Mucosa of stomach (tissue), 1 donor: ENCODE data around the gene ALDH6A1.
"Not testable (repeated sequence)": the region's sequence is repeated elsewhere in the genome, so short reads cannot be mapped to it uniquely, and the experiment has no call there.

Experiments
- H3K27me3 ChIP-seq: one replicate; pipeline ENCODE4 v1.7.0; 2013; ENCODE audit warnings: mild to moderate bottlenecking, low read length; ENCODE audit not compliant: control insufficient read depth, insufficient read depth
- H3K36me3 ChIP-seq: one replicate; pipeline ENCODE4 v1.7.0; 2013; ENCODE audit warnings: low read length; ENCODE audit not compliant: control insufficient read depth, insufficient read depth
- H3K4me1 ChIP-seq: one replicate; pipeline ENCODE4 v1.7.0; 2013; ENCODE audit warnings: mild to moderate bottlenecking, low read length; ENCODE audit not compliant: control insufficient read depth, insufficient read depth
- H3K4me3 ChIP-seq: one replicate; pipeline ENCODE4 v1.7.0; 2013; ENCODE audit warnings: low read length
- H3K9ac ChIP-seq: one replicate; pipeline ENCODE4 v1.7.0; 2013; ENCODE audit warnings: mild to moderate bottlenecking, low read length, moderate library complexity
- H3K9me3 ChIP-seq: one replicate; pipeline ENCODE4 v1.7.0; 2013; ENCODE audit warnings: mild to moderate bottlenecking, low read length, moderate library complexity; ENCODE audit not compliant: control insufficient read depth
- donor health status: Pancreatic carcinoma.

Gene ALDH6A1

GRCh38 chr14:74084277-74085046, at the start of gene ALDH6A1, which contains the start of gene LIN52:
ALDH6A1 (minus strand) TSS chr14:74084453; CDS start chr14:74084394, 59 bp downstream.
LIN52 (plus strand) TSS chr14:74084956; CDS start chr14:74084975, 19 bp downstream.
- Histone ChIP-seq H3K36me3 (no peaks in the 10 kb centered on the region), H3K9me3 (no peaks in the 10 kb centered on the region), H3K27me3 (no peaks in the 10 kb centered on the region), H3K4me3 (peak within 1 kb of the TSS; percentile 87), H3K9ac (peak within 1 kb of the TSS; percentile 84), H3K4me1 (peaks cover 17% of the 10 kb centered on the region)

DNA sequence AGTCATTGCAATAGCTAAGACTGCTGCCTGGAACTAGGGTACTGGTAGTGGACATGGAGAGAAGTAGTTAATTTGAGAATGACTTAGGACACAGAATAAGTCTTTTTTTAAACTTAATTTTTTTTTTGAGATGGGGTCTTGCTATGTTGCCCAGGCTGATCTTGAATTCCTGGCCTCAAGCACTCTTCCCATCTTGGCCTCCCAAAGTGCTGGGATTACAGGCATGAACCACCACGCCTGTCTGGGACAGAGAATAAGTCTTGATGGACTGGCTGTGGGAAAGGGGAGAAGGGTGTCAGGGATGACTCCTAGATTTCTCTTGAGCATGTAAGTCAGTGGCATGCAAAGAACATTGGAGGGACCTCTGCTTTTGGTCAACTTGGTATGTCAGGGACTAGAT, 43.4 kb upstream of the ALDH6A1 start:
- H3K4me3 ChIP-seq: no peak overlapping the region
- no peaks in the 10 kb centered on the region for H3K27me3 ChIP-seq
- no peaks in the 10 kb centered on the region for H3K4me1 ChIP-seq
- H3K36me3 ChIP-seq: no peaks in the 10 kb centered on the region
- no peaks in the 10 kb centered on the region for H3K9me3 ChIP-seq
- no peak overlapping the region for H3K9ac ChIP-seq

- H3K9me3 ChIP-seq: no peaks in the 10 kb centered on the region
- H3K9ac ChIP-seq: no peak overlapping the region
- H3K4me3 ChIP-seq: no peak overlapping the region
- H3K36me3 ChIP-seq: no peaks in the 10 kb centered on the region
- no peaks in the 10 kb centered on the region for H3K27me3 ChIP-seq
- no peaks in the 10 kb centered on the region for H3K4me1 ChIP-seq
Measured at GRCh38 chr14:74126315-74127013, 42.2 kb upstream of the ALDH6A1 start.

GRCh38 chr14:74125487-74125886, 41.2 kb upstream of the ALDH6A1 start:
- H3K4me3 ChIP-seq: not testable (repeated sequence)

DNA sequence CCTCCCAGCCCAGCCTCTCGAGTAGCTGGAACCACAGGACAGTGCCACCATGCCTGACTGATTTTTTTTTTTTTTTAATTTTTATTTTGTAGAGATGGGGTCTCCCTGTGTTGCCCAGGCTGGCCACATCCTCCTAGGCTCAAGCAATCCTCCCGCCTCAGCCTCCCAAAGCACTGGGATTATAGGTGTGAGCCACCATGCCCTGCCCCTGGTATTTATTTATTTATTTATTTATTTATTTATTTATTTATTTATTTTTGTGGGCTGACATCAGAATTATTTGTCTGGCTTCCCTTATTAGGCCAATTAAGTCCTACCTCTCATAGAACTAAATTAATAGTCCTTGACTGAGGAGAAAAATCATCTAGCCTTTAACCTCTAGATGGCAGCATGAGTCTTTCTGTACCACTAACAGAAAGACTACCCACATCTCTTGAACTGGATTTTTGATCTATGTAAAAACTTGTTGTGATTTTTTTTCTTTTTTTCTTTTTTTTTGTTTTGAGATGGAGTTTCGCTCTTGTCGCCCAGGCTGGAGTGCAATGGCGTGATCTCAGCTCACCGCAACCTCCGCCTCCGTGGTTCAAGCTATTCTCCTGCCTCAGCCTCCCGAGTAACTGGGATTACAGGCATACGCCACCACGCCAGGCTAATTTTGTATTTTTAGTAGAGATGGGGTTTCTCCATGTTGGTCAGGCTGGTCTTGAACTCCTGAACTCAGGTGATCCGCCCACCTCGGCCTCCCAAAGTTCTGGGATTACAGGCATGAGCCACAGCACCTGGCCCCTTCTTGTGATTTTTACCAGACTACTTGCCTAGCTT, 27.4 kb upstream of the ALDH6A1 start:
- H3K4me3 ChIP-seq, H3K4me1 ChIP-seq, H3K9ac ChIP-seq, H3K36me3 ChIP-seq, H3K9me3 ChIP-seq, H3K27me3 ChIP-seq: not testable (repeated sequence)

More at GRCh38 chr14:74125487-74125886, 41.2 kb upstream of the ALDH6A1 start:
- H3K9me3 ChIP-seq, H3K27me3 ChIP-seq, H3K36me3 ChIP-seq, H3K4me1 ChIP-seq, H3K9ac ChIP-seq: not testable (repeated sequence)

- no peaks in the 10 kb centered on the region for H3K36me3 ChIP-seq
- H3K4me1 ChIP-seq: no peaks in the 10 kb centered on the region
- H3K27me3 ChIP-seq: no peaks in the 10 kb centered on the region
- no peak overlapping the region for H3K9ac ChIP-seq
- no peaks in the 10 kb centered on the region for H3K9me3 ChIP-seq
- no peak overlapping the region for H3K4me3 ChIP-seq
Measured at GRCh38 chr14:74109369-74109768, 25.1 kb upstream of the ALDH6A1 start.

DNA sequence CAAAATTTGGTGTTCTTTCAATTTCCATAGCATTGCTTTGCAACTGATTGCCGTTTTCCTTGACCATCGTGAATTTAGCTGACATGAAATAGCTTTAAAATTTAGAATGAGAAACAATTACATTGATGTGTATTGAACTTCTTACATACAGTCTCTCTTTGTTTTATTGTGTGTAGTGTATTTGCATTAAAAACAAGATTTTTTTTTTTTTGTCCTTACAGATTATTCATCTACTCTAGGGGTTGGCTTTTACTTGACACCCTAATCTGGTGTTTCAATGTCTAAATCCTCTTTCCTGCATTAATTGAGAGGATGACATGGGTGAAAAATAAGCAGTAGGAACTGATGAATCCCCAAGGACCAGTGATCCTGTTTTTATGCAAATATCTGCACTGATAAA, 21.1 kb upstream of the ALDH6A1 start:
- H3K9ac ChIP-seq: no peak overlapping the region
- no peaks in the 10 kb centered on the region for H3K27me3 ChIP-seq
- H3K4me1 ChIP-seq: no peaks in the 10 kb centered on the region
- no peaks in the 10 kb centered on the region for H3K36me3 ChIP-seq
- H3K4me3 ChIP-seq: no peak overlapping the region
- H3K9me3 ChIP-seq: no peaks in the 10 kb centered on the region

DNA sequence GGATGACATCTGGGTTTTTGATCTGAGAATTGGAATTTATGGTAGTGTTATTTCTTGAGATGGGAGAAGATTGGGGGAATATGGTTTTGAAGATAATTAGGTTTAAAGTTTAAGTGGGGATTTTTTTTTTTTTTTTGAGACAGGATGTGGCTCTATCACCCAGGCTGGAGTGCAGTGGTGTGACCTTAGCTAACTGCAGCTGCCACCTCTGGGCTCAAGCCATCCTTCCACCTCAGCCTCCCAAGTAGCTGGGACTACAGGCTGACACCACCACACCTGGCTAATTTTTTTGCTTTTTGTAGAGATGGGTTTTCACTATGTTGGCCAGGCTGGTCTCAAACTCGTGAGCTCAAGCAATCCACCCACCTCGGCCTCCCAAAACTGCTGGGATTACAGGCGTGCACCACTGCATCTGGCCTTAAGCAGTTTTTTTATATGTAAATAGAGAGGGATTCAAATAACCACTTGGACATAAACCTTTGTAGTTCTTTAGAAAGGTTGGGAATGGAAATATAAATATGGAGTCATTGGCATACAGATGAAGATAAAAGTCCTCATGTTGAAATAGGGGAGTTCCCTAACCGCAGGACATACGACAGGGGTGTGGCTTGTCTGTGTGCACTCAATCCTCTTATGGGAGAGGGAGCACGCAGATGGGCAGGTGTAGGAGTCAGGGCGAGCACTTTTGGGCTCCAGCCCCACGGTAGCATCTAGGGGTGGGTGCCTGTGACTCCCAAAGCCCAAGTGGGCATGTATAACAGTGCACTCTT, 5.2 kb upstream of the ALDH6A1 start:
- H3K4me3 ChIP-seq: no peak overlapping the region

GRCh38 chr14:74085828-74086227, 1.6 kb upstream of the ALDH6A1 start:
- Histone ChIP-seq H3K4me3 (peak overlapping the region; percentile 81), H3K4me1 (peaks cover 19% of the 10 kb centered on the region), H3K9ac (peak overlapping the region; percentile 84), H3K36me3 (no peaks in the 10 kb centered on the region), H3K27me3 (no peaks in the 10 kb centered on the region), H3K9me3 (no peaks in the 10 kb centered on the region)

More for the DNA sequence above, 5.2 kb upstream of the ALDH6A1 start:
- H3K36me3 ChIP-seq: no peaks in the 10 kb centered on the region
- H3K9ac ChIP-seq: no peak overlapping the region
- H3K4me1 ChIP-seq: peaks cover 13% of the 10 kb centered on the region
- H3K27me3 ChIP-seq: no peaks in the 10 kb centered on the region
- H3K9me3 ChIP-seq: no peaks in the 10 kb centered on the region

DNA sequence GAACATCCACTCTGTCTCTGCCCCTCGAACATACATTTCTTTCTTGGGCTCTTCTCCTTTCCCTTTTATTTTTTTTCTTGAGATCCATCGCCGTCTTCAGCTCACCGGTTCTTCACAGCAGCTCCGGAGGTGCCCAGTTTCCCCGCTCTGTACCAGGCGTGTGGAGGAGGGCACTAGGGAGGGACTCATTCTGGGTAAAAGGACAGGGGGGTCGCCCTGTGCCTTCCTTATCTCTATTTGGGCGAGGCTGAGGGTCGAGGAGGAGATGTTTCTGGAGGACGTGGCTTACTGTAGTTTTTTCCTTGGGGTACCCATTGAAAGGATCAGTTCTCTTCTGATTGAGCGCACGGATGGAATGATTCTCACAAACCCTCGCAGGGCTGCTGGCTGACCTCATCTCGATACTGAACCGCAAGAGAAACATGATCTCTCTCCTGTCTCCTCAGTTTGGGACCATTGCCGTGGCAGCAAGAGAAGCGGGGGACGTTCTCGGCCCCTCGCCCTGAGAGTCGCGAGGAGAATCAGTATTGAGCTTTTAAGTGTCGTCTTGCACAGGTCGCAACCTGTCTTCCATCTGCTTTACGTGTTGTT, 889 bp upstream of the ALDH6A1 start:
- H3K4me1 ChIP-seq: peaks cover 19% of the 10 kb centered on the region
- no peaks in the 10 kb centered on the region for H3K27me3 ChIP-seq
- H3K4me3 ChIP-seq: peak overlapping the region; percentile 81
- H3K36me3 ChIP-seq: no peaks in the 10 kb centered on the region
- H3K9ac ChIP-seq: peak overlapping the region; percentile 84
- H3K9me3 ChIP-seq: no peaks in the 10 kb centered on the region

GRCh38 chr14:74083784-74084276, 423 bp downstream of the ALDH6A1 start:
- Histone ChIP-seq H3K4me3 (peak overlapping the region; percentile 87), H3K27me3 (no peaks in the 10 kb centered on the region), H3K4me1 (peaks cover 14% of the 10 kb centered on the region)

More at GRCh38 chr14:74083784-74084276, 423 bp downstream of the ALDH6A1 start:
- Histone ChIP-seq H3K36me3 (no peaks in the 10 kb centered on the region), H3K9ac (peak overlapping the region; percentile 84), H3K9me3 (no peaks in the 10 kb centered on the region)
